PC-3 (cell line): Measurements from ENCODE around the gene ADCY2. TPM values are rescaled to one million over a fixed set of nuclear protein-coding genes. Genes with fewer than 3 reads are reported as not detected.

Experiments used
- ATAC-seq: fragments of 200-7000 bp; cut with Tn5 transposase; 2 replicates; pipeline ENCODE4 v1.9.1; 2020; ENCODE audit warnings: mild to moderate bottlenecking, moderate library complexity
- BruUV-seq: library from RNA; stranded (reverse); fragments of 400-500 nt; replicated peaks from 2 replicates; lab custom pipeline; 2021; lab: Mats Ljungman, UMichigan
- CTCF ChIA-PET: fragments of 300-600 bp; sonication (Branson Sonifier 250); formaldehyde crosslinking; loops from one replicate; lab custom pipeline; 2022; ENCODE audit warnings: antibody characterized with exemption; lab: Charles Lee
- POLR2A ChIA-PET: fragments of 300-600 bp; sonication (Branson Sonifier 250); formaldehyde crosslinking; loops from one replicate; lab custom pipeline; 2022; ENCODE audit warnings: antibody characterized with exemption; ENCODE audit not compliant: unreplicated experiment; lab: Charles Lee
- DNase-seq: peaks from one replicate; pipeline ENCODE4 v3.0.0-alpha.2; 2015
- H2AFZ ChIP-seq: fragments of 300-600 bp; sonication (generic); 2 replicates; pipeline ENCODE4 v1.6.0; 2016; ENCODE audit warnings: antibody characterized with exemption, low read length
- H3F3A ChIP-seq: fragments of 300-600 bp; sonication (generic); one replicate; pipeline ENCODE4 v1.6.0; 2017; ENCODE audit warnings: antibody characterized with exemption, low read length, control low read depth, mild to moderate bottlenecking; ENCODE audit not compliant: unreplicated experiment
- H3K27ac ChIP-seq: fragments of 300-600 bp; sonication (generic); 2 replicates; pipeline ENCODE4 v1.5.1; 2016; ENCODE audit warnings: mild to moderate bottlenecking, low read length
- H3K27me3 ChIP-seq: fragments of 300-600 bp; sonication (generic); 2 replicates; pipeline ENCODE4 v1.6.1; 2016; ENCODE audit warnings: low read length, mixed read lengths
- H3K36me3 ChIP-seq: fragments of 300-600 bp; sonication (generic); 2 replicates; pipeline ENCODE4 v1.6.1; 2016; ENCODE audit warnings: low read depth, mixed run types, low read length, mixed read lengths
- H3K4me1 ChIP-seq: fragments of 300-600 bp; sonication (generic); 2 replicates; pipeline ENCODE4 v1.5.1; 2016; ENCODE audit warnings: low read length; ENCODE audit not compliant: insufficient read depth
- H3K4me2 ChIP-seq: fragments of 300-600 bp; sonication (generic); 2 replicates; pipeline ENCODE4 v1.6.0; 2016; ENCODE audit warnings: low read length
- H3K4me3 ChIP-seq: fragments of 300-600 bp; sonication (generic); 2 replicates; pipeline ENCODE4 v1.5.1; 2016; ENCODE audit warnings: mild to moderate bottlenecking, low read length, mixed read lengths
- H3K79me2 ChIP-seq: fragments of 300-600 bp; sonication (generic); 2 replicates; pipeline ENCODE4 v1.6.1; 2017; ENCODE audit warnings: low read length, mixed read lengths
- H3K9ac ChIP-seq: fragments of 300-600 bp; sonication (generic); 2 replicates; pipeline ENCODE4 v1.6.0; 2016; ENCODE audit warnings: mild to moderate bottlenecking, low read length
- H3K9me2 ChIP-seq: fragments of 300-600 bp; sonication (generic); replicated peaks from 2 replicates; pipeline ENCODE4 v1.6.1; 2016; ENCODE audit warnings: mixed run types, low read length, mixed read lengths
- H3K9me3 ChIP-seq: fragments of 300-600 bp; sonication (generic); 2 replicates; pipeline ENCODE4 v1.6.1; 2016; ENCODE audit warnings: low read length, mixed read lengths
- H4K20me1 ChIP-seq: fragments of 300-600 bp; sonication (generic); 2 replicates; pipeline ENCODE4 v1.6.1; 2016; ENCODE audit warnings: low read length, mixed read lengths
- EZH2 ChIP-seq: fragments of 300-600 bp; sonication (generic); IDR thresholded peaks from one replicate; pipeline ENCODE4 v1.6.1; 2017; ENCODE audit warnings: antibody characterized with exemption, mild to moderate bottlenecking, low read length; ENCODE audit not compliant: unreplicated experiment
- EZH2phosphoT487 ChIP-seq: fragments of 300-600 bp; sonication (generic); IDR thresholded peaks from 2 replicates; pipeline ENCODE4 v1.6.1; 2018; ENCODE audit warnings: mild to moderate bottlenecking, antibody characterized with exemption, low read length, borderline replicate concordance
- intact Hi-C: fragments of 100-400 bp; cut with micrococcal nuclease; formaldehyde crosslinking; loops from 2 replicates; pipeline ENCODE4 v1.9.0; 2023
- total RNA-seq: library from RNA; depleted of rRNA; stranded (reverse); fragments of >200 nt; gene quantifications from 2 replicates; pipeline ENCODE4 v1.2.3, GENCODE V29; 2014
- TF ChIP-seq, protein P1 (sequence below): fragments of 300-600 bp; sonication (generic); conservative IDR thresholded peaks from 2 replicates; pipeline ENCODE4 v1.5.1; 2017; ENCODE audit warnings: antibody characterized with exemption, low read depth, mild to moderate bottlenecking, low read length

Gene ADCY2
- total RNA-seq, 1 experiment from 2014 or later = not detected

DNA sequence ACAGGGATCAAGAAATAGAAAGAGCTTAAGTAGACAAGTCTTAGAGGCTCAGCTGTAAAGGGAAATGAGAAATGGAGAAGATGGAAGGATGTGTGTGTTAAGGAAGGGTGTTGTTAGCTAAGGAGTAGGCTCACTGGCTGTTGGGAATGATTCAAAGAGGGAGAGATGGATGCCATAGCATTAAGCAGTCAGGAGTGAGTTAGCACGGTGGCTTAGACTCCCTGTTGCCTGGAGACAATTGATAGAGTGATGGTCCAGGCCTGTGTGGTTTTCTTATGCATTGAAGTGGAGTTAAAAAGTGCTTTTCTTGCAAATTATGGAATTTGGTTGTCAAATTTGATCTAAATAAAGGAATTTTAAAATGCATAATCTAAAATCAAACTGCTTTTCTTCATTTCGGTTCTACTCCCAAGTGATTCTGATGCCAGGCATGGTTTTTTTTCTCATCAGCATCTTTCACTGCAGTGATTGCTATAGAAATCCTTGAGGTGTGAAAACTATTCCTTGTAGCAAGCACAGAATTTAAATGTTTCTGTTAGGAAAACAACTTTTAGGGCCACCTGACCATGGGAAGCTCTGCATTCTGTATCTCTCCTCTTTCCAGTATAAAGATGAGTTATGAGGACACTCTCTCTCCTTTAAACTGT, 214.7 kb downstream of the ADCY2 start:
- ChIA-PET CTCF (no interaction called here), POLR2A (no interaction called here)
- H3K79me2 ChIP-seq = no peaks in the 10 kb centered on the region
- H3K9ac ChIP-seq = no peak overlapping the region
- DNase-seq (no peak), ATAC-seq (no peak)
- no peak overlapping the region for H2AFZ ChIP-seq
- no peaks in the 10 kb centered on the region for H4K20me1 ChIP-seq
- H3K27ac ChIP-seq = no peak overlapping the region
- no peak overlapping the region for H3K4me3 ChIP-seq
- no TSS peak for BruUV-seq
- no peaks in the 10 kb centered on the region for H3F3A ChIP-seq
- H3K4me2 ChIP-seq = no peak overlapping the region
- no peaks in the 10 kb centered on the region for H3K27me3 ChIP-seq
- no peaks in the 10 kb centered on the region for H3K36me3 ChIP-seq
- H3K9me3 ChIP-seq = no peaks in the 10 kb centered on the region
- H3K9me2 ChIP-seq = no peaks in the 10 kb centered on the region
- TF ChIP-seq, protein P1, sequence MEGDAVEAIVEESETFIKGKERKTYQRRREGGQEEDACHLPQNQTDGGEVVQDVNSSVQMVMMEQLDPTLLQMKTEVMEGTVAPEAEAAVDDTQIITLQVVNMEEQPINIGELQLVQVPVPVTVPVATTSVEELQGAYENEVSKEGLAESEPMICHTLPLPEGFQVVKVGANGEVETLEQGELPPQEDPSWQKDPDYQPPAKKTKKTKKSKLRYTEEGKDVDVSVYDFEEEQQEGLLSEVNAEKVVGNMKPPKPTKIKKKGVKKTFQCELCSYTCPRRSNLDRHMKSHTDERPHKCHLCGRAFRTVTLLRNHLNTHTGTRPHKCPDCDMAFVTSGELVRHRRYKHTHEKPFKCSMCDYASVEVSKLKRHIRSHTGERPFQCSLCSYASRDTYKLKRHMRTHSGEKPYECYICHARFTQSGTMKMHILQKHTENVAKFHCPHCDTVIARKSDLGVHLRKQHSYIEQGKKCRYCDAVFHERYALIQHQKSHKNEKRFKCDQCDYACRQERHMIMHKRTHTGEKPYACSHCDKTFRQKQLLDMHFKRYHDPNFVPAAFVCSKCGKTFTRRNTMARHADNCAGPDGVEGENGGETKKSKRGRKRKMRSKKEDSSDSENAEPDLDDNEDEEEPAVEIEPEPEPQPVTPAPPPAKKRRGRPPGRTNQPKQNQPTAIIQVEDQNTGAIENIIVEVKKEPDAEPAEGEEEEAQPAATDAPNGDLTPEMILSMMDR = no peak
- TF ChIP-seq EZH2 = no peak
- TF ChIP-seq EZH2phosphoT487 = no peak
- no peaks in the 10 kb centered on the region for H3K4me1 ChIP-seq
- intact Hi-C loops = no loop called here

DNA sequence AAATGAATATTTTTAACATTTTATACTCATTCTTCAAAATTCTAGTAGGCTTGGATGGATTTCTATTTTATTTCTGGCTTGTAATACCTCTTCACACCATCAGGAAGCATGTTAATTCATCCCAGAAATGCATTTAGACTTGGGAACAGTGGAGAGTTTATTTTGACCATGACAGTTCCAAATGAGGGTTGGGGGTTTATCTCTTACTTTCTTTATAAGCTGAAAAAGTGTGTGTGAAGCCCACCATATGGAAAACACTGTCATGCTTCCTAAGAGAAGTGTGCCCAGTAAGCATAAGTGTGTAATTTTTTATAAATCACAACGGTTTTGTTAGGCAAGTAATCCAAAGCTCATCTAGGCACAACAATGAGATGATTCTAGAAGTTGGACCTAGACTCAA, 215.6 kb downstream of the ADCY2 start:
- Histone ChIP-seq H3K9ac (no peak overlapping the region), H3K4me1 (no peaks in the 10 kb centered on the region), H3K36me3 (no peaks in the 10 kb centered on the region), H3K79me2 (no peaks in the 10 kb centered on the region), H3K4me3 (no peak overlapping the region), H3F3A (no peaks in the 10 kb centered on the region), H4K20me1 (no peaks in the 10 kb centered on the region), H3K9me3 (no peaks in the 10 kb centered on the region), H3K27ac (no peak overlapping the region), H3K4me2 (no peak overlapping the region), H3K9me2 (no peaks in the 10 kb centered on the region), H3K27me3 (no peaks in the 10 kb centered on the region), H2AFZ (no peak overlapping the region)
- ATAC-seq (no peak), DNase-seq (no peak)
- TF ChIP-seq EZH2phosphoT487 = no peak
- TF ChIP-seq, protein P1 = no peak; the same call in 1 of the 2 replicates
- ChIA-PET POLR2A (no interaction called here), CTCF (no interaction called here)
- BruUV-seq = no TSS peak
- intact Hi-C loops = no loop called here

DNA sequence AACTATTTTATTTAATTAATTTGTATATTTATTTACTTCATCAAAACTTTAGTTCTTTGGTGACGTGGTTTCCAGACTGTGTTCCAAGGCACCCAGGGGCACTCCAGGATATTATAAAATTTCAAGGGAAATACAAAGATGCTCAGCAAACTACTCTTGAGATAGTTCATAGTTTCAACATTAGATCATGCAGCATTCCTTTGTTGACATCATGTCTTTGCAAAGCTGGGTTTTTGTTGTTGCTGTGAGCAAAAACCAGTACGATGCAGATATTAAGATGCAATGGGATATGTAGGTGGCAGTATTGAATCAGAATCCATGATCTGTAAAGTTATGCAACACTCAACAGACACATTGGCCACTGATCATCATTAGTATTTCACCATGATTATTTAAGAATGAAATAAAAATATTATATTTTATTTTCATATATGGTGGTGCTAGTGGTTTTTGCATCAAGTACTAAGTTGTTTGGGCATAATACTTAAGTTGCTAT, 219.7 kb downstream of the ADCY2 start:
- no peaks in the 10 kb centered on the region for H3K27me3 ChIP-seq
- DNase-seq (no peak), ATAC-seq (no peak)
- no peak overlapping the region for H3K4me2 ChIP-seq
- H3F3A ChIP-seq = no peaks in the 10 kb centered on the region
- no peaks in the 10 kb centered on the region for H3K79me2 ChIP-seq
- H2AFZ ChIP-seq = no peak overlapping the region
- TF ChIP-seq, protein P1 = no peak
- no peak for TF ChIP-seq EZH2
- TF ChIP-seq EZH2phosphoT487 = no peak
- H3K27ac ChIP-seq = no peak overlapping the region
- CTCF ChIA-PET = no interaction called here
- no peaks in the 10 kb centered on the region for H3K9me3 ChIP-seq
- H3K4me3 ChIP-seq = no peak overlapping the region
- intact Hi-C loops = no loop called here
- H3K9me2 ChIP-seq = no peaks in the 10 kb centered on the region
- no peaks in the 10 kb centered on the region for H3K4me1 ChIP-seq
- H4K20me1 ChIP-seq = no peaks in the 10 kb centered on the region
- no peaks in the 10 kb centered on the region for H3K36me3 ChIP-seq
- no TSS peak for BruUV-seq
- POLR2A ChIA-PET = no interaction called here
- no peak overlapping the region for H3K9ac ChIP-seq
